GM15510 (cell line): ENCODE measurements around the gene BHLHE23.

Experiments
- POLR2A ChIP-seq: IDR thresholded peaks from 3 replicates; pipeline ENCODE4 v1.6.1; 2011; ENCODE audit warnings: borderline replicate concordance; ENCODE audit not compliant: insufficient read length; ENCODE audit errors: extremely low read depth

BHLHE23 gene

GRCh38 chr20:62996596-62996982, 10.2 kb downstream of the BHLHE23 start:
- TF ChIP-seq POLR2A = no peak

GRCh38 chr20:62995898-62996595, 10.7 kb downstream of the BHLHE23 start:
- no peak for TF ChIP-seq POLR2A

GRCh38 chr20:62995481-62995880, 11.3 kb downstream of the BHLHE23 start:
- no peak for TF ChIP-seq POLR2A

- no peak for TF ChIP-seq POLR2A
Observed at GRCh38 chr20:62994869-62995281, 11.9 kb downstream of the BHLHE23 start.

GRCh38 chr20:62993856-62994494, 12.8 kb downstream of the BHLHE23 start:
- TF ChIP-seq POLR2A = no peak

DNA sequence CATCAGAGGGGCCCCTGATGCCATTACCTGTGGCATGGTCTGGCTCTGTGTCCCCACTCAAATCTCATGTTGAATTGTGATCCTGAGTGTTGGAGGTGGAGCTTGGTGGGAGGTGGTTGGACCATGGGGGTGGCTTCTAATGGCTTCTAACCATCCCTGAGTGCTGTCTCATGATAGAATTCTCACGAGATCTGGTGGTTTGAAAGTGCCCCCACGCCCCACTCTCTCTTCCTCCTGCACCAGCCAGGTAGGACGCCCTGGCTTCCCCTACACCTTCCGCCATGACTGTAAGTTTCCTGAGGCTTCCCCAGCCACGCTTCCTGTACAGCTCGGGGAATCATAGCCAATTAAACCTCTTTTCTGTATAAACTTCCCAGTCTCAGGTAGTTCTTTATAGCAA, 14.9 kb downstream of the BHLHE23 start:
- TF ChIP-seq POLR2A = no peak

GRCh38 chr20:62991196-62991807, 15.5 kb downstream of the BHLHE23 start:
- no peak for TF ChIP-seq POLR2A

- TF ChIP-seq POLR2A = no peak
Observed at GRCh38 chr20:62990306-62990825, 16.4 kb downstream of the BHLHE23 start.

DNA sequence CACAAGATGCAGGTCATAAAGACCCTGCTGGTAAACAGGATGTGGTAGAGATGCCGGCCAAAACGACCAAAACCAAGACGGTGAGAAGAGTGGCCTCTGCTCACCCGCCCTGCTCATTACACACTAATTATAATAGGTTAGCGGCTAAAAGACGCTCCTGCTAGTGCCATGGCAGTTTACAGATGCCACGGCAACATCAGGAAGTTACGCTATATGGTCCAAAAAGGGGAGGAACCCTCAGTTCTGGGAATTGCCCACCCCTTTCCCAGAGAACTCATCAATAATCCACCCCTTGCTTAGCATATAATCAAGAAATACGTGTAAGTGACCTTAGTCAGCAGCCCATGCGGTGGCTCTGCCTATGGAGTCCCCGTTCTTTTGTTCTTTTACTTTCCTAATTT, 17.6 kb downstream of the BHLHE23 start:
- TF ChIP-seq POLR2A = no peak

GRCh38 chr20:62987114-62987513, 19.6 kb downstream of the BHLHE23 start:
- no peak for TF ChIP-seq POLR2A

DNA sequence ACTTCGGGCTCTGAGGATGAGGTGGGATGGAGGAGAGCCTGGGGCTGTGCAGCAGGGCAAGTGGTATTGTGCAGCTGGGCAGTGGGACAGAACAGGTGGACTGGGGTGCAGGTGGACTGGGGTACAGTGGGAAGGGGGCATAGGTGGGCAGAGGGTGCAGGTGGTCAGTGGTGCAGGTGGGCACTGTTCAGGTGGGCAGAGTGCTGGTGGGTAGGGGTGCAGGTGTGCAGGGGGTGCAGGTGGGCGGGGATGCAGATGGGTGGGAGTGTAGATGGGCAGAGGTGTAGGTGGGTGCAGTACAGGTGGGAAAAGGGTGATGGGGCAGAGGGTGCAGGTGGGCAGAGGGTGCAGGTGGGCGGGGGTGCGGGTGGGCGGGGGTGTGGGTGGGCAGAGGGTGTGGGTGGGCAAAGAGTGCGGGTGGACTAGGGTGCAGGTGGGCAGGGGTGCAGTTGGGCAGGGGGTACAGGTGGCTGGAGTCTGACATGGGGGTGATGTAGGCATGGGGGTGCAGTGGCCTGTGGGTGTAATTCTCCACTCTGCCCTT, 20.4 kb downstream of the BHLHE23 start:
- no peak for TF ChIP-seq POLR2A

DNA sequence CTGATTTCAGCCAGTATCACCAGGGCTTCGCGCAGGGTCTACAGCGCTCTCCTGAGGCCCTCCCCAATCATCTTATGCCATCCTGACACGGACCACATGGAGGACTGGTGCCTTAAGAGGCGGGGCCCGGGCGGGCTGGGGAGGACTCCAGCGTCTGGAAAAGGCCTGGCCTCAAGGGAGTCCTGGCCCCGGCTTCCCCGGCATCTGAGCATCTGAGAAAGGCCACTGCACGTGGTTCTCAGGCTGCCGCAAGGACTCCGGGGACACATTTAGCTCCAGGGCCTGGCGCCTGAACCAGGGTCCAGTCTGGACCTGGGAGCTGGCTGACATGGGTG, 21.4 kb downstream of the BHLHE23 start:
- TF ChIP-seq POLR2A = no peak

GRCh38 chr20:62984666-62985443, 21.9 kb downstream of the BHLHE23 start:
- no peak for TF ChIP-seq POLR2A

DNA sequence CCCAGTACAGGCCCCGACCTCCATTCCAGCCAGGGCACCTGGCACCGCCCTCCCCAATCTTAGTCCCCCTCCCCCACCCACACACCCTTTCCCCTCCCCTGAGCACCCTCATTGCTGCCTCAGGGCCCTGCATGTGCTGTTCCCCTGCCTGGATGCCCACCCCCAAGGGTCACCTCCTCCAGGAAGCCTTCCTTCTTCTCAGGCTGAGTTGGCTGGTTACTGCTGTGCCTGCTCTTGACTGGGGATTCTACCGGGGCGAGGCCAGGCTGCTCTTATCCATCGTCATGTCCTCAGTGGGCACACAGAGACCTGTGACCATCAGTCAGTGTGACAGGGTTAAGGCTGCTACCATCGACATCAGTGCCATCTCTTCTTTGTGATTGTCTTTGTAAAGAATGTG, 23.6 kb downstream of the BHLHE23 start:
- no peak for TF ChIP-seq POLR2A
